HL-60 (cell line): ENCODE data around the gene ANKRD55.

Source experiments
- DNase-seq, 2 experiments: peaks; one replicate each; pipeline ENCODE4 v3.0.0-alpha.2; 2010 to 2020; ENCODE audit warnings: low read depth in 1 of 2, low spot score in 1 of 2
- H3K27ac ChIP-seq: fragments of 250-450 bp; sonication (Bioruptor Pico); replicated peaks from 2 replicates; pipeline ENCODE4 v1.5.1; 2020; ENCODE audit warnings: mild to moderate bottlenecking, moderate library complexity
- H3K27me3 ChIP-seq: fragments of 250-450 bp; sonication (Bioruptor Pico); 2 replicates; pipeline ENCODE4 v1.5.1; 2021; ENCODE audit warnings: mild to moderate bottlenecking, moderate library complexity; ENCODE audit not compliant: insufficient read depth, poor library complexity, severe bottlenecking
- H3K4me3 ChIP-seq: replicated peaks from 2 replicates; pipeline ENCODE4 v1.5.1; 2011; ENCODE audit warnings: mild to moderate bottlenecking, control low read depth, low read length; ENCODE audit not compliant: insufficient read depth
- CTCF ChIP-seq: IDR thresholded peaks from one replicate; pipeline ENCODE4 v1.5.1; 2011; ENCODE audit warnings: low read length, control low read depth, inconsistent platforms; ENCODE audit not compliant: insufficient read depth
- GABPA ChIP-seq: IDR thresholded peaks from 2 replicates; pipeline ENCODE4 v1.6.1; 2012; ENCODE audit warnings: low read depth
- POLR2AphosphoS5 ChIP-seq: IDR thresholded peaks from 2 replicates; pipeline ENCODE4 v1.6.1; 2012; ENCODE audit warnings: low read depth
- REST ChIP-seq: IDR thresholded peaks from 2 replicates; pipeline ENCODE4 v1.6.1; 2012; ENCODE audit warnings: low read depth; ENCODE audit not compliant: insufficient replicate concordance
- SPI1 ChIP-seq: IDR thresholded peaks from 2 replicates; pipeline ENCODE4 v1.6.1; 2012; ENCODE audit warnings: low read depth, mild to moderate bottlenecking, borderline replicate concordance

ANKRD55 gene

GRCh38 chr5:56279291-56279690 is 46.2 kb upstream of the ANKRD55 start:
- no peak for DNase-seq
- TF ChIP-seq CTCF (no peak), SPI1 (no peak), GABPA (no peak), REST (no peak), POLR2AphosphoS5 (no peak)
- Histone ChIP-seq H3K27ac (no peak overlapping the region), H3K4me3 (no peak overlapping the region), H3K27me3 (no peaks in the 10 kb centered on the region)

- Histone ChIP-seq H3K4me3 (no peak overlapping the region), H3K27me3 (no peaks in the 10 kb centered on the region), H3K27ac (no peak overlapping the region)
- no peak for DNase-seq
- TF ChIP-seq SPI1 (no peak), GABPA (no peak), CTCF (no peak), REST (no peak), POLR2AphosphoS5 (no peak)
Observed at GRCh38 chr5:56278335-56278753, 45.2 kb upstream of the ANKRD55 start.

GRCh38 chr5:56277573-56277972 is 44.4 kb upstream of the ANKRD55 start:
- no peaks in the 10 kb centered on the region for H3K27me3 ChIP-seq
- no peak overlapping the region for H3K27ac ChIP-seq
- H3K4me3 ChIP-seq, result no peak overlapping the region
- no peak for DNase-seq
- TF ChIP-seq POLR2AphosphoS5 (no peak), CTCF (no peak), REST (no peak), GABPA (no peak), SPI1 (no peak)
